Dermis microvascular lymphatic vessel endothelial cell (primary cell): ENCODE measurements around the gene LBHD1. TPM values are rescaled to one million over a fixed set of nuclear protein-coding genes. Genes with fewer than 3 reads are reported as not detected.
"Not testable (repeated sequence)": the region's sequence is repeated elsewhere in the genome, so short reads cannot be mapped to it uniquely, and the experiment has no call there.

ENCODE experiments used
- DNase-seq, 2 donors: peaks; one replicate each; pipeline versions ENCODE4 v3.0.0 to v3.0.0-alpha.2; 2010; ENCODE audit warnings: low read depth in 2 of 2
- total RNA-seq: library from RNA; depleted of rRNA; stranded (reverse); fragments of >200 nt; gene quantifications from 2 replicates; pipeline ENCODE4 v1.2.1, GENCODE V29; 2014

LBHD1 gene
- total RNA-seq, 1 donor from 2014 or later, result 1.8 TPM

DNA sequence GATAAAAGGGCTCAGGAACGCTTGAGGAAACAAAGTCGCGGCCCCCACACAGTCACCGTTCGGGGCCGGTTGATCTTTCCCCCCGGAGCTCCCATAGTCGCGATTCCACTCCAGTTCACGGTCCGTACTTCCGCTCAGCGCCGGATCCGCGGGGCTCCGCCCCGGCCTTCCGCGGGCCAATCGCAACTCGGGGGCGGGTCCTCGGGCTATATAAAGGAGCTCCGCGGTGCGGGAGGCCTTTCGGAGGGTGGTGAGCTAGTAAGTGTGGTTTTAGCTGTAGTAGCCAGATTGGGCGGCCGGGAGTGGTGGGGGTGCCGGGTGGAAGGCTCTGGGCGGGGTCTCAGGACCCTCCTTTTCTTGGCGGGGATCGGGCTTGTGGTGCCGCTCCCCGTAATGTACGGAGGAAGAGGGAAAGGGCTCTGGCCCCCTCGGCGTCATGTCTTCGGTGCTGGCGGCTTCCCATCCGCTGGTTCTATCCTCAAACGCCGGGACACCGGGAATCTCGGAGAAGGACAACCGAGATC, 6.9 kb downstream of the LBHD1 start, which contains the start of the genes C11orf98 and CSKMT:
TSS of gene C11orf98 (minus strand) at position 136 of the 524 bp plus-strand sequence. CDS start at position 95, 41 bp downstream.
TSS of gene CSKMT (plus strand) at position 238 of the 524 bp plus-strand sequence. CDS start 568 bp downstream, outside the sequence.
- DNase-seq, result peak; percentile 84 to 91

DNA sequence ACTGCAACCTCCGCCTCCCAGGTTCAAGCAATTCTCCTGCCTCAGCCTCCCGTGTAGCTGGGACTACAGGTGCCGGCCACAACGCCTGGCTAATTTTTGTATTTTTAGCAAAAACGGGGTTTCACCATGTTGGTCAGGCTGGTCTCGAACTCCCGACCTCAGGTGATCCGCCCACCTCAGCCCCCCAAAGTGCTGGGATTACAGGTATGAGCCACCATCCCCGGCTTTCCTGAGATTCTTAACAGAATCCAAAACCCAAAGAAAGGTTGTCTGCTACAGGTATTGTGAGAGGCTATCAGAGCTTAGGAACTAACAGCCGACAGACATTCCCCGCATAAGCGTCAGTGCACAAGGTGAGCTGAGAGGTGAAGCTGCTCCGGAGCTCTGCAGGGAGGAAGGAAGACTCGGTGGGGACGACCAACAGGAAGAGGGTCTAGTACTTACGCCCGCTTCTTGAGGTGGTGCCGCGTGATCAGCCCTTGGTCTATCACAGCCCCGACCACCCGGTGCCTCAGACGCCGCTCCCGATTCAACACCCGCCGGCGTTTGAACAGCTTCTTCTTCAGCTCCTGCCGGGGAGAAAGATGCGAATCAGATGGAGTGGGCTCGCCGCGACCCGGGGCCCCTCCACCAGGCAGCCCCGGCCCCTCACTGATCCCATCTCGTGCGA, 7.5 kb downstream of the LBHD1 start:
- peak in 1 of 2 donors; percentile 52 for DNase-seq

DNA sequence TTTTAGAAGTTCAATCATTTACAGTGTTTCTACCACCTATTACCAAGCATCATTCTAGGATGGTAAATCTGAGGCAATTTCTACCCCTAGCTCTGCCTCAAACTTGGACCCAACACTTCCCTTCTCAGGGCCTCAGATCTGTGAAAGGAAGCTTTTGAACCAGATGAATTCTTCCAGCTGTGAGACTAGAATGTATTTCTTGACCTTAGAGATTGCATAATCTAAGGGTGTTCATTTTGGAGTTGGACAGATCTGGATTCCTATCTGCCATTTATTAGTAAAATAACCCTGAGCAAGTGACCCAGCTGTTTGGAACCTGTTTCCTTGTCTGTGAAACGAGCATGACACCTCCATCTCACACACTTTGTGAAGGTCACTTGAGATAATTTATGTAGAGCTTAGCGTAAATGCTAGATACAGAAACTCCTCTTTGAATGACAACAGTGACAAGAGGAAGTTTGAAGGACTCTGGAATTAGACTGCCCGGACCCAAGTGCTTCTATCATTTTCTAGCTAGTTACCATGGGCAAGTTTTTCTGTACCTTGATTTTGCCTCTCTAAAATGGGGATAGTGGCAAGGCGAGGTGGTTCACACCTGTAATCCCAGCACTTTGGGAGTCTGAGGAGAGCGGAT, 15.2 kb downstream of the LBHD1 start:
- no peak for DNase-seq

DNA sequence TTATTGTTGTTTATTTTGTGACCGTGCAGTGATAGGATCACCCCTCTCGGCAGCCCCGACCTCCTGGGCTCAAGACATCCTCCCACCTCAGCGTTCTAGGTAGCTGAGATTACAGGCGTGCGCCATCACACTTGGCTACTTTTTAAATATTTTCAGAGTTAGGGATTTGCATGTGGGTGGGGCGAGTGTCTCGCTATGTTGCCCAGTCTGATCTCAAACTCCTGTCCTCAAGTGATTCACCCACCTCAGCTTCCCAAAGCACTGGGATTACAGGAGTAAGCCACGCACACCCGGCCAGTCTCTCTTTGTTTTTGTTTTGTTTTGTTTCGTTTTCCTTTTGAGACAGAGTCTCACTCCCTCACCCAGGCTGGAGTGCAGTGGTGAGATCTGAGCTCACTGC, 17.8 kb downstream of the LBHD1 start:
- no peak for DNase-seq

DNA sequence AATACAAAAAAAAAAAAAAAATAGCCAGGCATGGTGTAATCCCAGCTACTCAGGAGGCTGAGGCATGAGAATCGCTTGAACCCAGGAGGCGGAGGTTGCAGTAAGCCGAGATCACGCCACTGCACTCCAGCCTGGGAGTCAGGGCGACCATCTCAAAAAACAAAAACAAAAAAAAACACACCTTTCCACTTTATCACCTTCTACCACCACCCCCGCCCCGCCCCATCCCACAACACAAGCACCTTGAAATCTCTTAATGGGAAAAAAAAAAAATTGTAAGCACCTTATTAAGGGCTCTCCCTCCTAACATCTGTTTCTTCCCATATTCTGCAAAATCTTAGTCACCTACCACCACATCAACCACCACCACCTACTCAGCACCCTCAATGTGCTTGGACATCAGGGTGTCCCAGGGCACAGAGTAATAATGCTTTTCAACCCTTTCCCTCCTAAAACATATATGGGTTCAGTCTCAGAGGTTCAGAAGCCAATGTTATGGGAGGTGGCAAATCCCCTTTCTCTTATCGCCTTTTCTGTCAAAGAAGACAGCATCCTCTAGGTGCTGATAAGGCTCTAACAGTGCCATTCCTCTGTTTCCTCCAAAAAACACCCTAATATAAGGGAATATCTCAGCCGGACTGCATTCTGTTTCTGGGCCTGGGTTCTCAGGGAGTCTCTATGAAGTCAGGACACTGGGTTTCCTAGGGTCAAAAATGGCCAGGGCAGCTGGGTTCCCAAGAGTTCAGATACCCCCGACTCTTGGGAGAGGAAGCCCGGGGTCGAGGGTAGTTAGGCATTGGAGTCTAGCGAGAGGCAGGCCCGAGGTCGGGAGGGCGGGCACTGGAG, 19.7 kb downstream of the LBHD1 start:
- DNase-seq, result no peak

DNA sequence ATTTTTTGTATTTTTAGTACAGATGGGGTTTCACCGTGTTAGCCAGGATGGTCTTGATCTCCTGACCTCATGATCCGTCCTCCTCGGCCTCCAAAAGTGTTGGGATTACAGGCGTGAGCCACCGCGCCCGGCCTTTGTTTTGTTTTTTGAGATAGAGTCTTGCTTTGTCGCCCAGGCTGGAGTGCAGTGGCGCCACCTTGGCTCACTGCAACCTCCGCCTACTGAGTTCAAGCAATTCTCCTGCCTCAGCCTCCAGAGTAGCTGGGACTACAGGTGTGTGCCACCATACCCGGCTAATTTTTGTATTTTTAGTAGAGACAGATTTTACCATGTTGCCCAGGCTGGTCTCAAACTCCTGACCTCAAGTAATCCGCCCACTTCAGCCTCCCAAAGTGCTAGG, 21.8 kb downstream of the LBHD1 start:
- not testable (repeated sequence) for DNase-seq

DNA sequence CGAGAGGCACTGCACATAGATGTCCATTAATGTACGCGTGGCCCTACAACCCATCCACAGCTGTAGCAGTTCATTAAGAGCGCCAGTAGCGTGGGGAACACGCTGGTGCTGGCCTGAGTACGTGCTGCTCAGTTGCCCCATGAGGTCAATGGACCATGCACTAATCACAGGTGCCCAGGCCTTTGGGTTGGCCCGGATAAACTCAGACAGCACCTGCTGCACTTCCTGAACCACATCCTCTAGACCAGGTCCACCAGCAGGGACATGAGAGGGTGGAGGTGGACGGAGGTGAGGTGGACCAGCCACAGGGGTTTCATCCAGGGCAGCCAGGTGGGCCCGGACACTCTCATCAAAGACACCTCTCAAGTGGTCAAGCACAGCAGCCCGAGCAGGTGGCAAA, 22.6 kb downstream of the LBHD1 start:
- no peak for DNase-seq

DNA sequence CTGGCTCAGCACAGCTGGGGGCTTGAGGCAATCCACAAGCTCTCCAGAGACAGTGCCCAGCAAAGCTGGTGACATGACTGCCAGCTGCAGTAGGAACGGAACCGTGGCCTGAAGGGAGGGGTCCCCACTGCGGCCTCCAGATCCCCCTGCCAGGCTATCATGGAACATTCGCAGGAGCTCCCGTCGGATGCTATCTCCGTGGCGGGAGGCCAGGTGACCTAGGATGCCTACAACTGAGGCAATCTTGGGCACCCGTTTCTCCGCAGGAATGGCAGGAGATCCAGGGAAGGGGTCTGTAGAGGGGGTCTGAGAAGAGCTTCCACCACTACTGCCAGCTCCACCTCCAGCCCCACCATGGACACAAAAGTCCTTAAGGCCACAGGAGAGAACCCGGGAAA, 23.1 kb downstream of the LBHD1 start:
- no peak for DNase-seq

DNA sequence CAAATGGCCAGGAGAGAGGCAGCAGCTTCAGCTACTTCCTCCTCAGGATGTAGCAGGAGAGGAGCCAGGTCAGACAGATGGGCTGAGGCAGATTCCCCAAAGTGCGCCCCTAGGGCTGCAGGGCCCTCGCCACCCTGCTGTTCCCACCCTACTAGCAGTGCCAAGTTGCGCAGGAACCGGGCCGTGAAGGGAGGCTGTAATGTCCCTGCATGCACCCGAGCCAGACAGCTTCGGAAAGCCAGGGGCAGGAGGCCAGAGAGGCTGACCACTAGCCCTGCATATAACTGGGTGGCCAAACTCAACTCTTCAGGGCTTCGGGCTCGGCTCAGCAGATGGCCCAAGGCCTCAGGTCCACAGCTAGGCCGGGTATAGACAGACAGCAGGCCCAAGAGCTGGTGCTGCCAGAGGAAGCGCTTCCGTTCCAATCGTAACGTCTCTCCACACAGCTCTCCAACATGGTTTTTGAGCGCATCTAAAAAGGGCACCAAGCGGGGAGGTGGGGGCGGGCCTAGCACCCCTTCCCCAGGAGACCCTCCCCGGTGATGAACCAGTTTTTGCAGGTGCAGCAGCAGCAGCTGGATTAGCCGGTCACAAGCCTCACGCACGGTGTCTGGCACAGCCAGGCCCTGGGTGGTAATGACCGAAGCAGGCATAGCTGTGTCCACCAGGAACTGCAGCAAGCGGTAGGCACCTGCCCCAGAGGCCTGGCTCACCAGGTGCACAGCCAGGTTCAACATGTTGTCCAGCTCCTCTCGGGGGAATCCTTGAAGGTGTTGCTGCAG, 23.7 kb downstream of the LBHD1 start:
- no peak for DNase-seq

DNA sequence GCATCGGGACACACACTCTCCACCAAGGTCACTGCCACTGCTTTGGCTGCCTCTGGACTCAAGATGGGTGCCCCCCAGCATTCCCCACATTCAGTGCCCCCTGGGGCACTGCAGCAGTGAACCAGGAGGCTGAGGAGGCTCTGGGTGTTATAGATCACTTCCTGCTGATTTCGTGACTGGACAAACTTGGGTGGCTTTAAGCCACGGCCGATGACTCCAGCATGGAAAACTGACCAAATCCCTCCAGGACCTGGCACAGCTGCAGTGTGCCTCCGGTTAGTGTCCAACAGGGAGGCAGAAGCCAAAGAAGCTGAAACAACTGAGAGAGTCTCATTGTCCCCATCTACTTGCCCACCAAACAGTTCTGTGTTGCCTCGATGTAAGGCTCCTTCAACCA, 24.5 kb downstream of the LBHD1 start:
- no peak for DNase-seq

DNA sequence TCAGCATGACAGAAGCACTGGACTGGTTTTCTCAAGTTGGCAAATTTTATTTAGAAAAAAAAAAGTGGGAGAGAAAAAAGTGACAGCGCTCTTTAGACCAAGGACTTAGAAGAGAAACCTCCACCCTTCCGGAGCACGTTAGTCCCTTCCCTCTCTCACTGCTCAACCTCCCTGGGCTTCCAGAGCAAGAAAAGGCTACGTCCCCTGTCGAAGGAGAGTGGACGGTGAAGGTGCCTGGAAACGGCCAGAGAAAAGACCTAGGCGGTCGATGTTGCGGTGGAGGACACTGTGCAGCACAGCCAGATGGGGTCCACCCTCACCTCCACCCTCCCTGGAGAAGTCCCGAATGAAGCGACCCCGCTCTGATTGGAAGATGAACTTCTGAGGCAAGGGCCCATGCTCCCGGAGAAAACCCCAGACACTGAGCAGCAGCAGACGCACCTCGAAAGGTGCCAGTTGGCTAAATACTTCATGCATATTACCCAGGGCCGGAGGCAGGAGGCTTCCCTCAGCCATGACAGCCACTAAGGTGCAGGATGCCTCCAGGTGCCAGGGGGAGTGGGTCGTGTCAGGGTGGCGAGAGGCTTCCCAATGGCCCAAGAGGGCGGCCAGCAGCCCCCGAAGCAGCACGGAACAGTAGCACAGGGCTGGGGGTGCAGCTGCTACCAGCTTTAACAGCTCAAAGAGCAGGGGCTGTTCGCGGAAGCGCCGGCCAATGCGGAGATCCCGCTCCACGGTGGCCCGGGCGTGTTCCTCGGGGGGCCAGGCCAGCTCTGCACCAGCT, 25.1 kb downstream of the LBHD1 start:
- no peak for DNase-seq

DNA sequence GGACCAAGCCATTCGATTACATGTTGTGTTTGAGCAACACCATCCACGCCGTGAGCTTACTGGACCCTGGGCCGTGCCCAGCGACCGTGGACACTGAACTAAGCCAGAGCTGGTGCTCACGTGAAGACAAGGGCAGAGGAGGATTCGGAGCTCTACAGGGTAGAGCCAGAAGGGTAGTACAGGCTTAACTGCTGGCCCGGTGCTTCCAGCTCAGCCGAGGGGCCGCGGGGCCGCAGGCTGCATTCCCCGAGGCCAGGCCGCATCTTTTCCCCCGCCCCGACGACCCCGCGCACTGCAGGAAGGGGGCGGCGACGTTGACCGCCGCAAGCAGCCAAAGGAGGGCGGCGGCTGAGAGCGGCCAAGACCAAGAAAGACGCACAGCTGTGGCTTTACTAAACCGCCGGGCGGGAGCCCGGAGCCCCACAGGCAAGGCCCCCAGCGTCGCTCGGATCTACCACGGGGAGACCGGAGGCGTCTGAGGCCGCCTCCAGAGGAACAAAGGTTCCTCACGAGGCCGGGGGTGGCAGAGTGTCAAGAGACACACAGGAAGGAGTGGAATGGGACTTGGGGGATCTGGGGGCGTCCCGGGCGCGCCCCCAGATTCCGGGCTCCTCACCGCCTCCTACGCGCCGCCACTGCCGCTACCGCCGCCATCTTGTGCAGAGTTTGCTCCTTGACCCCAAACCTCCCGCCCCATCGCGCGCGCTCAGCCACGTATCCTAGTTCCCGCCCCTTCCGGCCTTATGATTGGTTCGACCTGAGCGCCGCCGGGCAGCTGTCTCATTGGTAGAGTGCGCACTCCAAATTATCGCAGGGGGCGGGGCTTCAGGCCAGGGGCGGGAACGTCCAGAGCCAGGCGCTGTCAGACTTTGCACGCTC, 25.9 kb downstream of the LBHD1 start, which contains the start of gene GANAB:
TSS of gene GANAB (minus strand) at position 668 of the 879 bp plus-strand sequence. CDS start at position 654, 14 bp downstream.
- peak; percentile 93 to 98 for DNase-seq

DNA sequence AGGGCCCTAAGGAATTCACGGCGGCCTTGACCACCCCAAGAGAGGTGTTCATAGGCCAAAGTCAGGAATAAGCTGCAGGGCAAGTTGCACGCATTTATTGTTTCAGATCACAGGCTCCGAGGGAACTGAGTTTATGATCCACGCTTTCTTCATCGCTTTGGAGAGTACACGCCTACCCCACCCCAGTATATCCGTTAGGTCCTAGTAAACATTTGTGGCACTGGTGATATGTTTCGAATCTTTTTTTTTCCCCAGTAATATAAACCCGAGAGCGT, 26.5 kb downstream of the LBHD1 start:
- no peak for DNase-seq

DNA sequence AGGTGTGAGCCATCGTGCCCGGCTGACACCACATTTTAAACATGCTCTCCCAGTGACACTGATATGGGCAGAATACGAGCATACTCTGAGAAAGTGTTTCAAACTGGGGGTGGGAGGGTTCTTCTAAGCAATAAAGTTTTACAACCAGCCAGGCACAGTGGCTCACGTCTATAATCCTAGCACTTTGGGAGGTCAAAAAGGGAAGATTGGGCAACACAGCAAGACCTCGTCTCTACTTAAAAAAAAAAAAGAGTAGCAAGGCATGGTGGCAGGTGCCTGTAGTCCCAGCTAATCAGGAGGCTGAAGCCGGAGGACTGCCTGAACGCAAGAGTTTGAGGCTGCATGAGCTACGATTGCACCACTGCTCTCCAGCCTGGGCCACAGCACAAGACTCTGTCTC, 27.8 kb downstream of the LBHD1 start:
- no peak for DNase-seq

DNA sequence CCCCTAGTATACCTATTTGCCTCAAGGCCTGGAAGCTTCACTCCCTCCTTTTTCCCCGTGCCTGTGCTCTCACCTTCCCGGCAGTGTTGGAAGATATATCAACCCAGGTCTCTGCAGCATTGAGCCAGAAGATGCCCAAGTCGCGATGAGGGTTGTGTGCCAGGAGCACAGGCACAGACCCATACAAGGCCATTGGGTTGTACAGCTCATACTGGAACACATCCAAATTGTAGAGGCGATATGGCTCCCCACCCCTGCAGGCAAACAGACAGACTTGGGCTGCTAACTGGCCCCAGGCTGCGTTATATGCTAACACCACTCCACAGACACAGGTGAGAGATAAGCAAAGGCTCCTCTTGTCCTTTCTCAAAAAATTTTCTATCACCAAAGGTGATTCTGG, 39.6 kb downstream of the LBHD1 start:
- DNase-seq, result no peak

DNA sequence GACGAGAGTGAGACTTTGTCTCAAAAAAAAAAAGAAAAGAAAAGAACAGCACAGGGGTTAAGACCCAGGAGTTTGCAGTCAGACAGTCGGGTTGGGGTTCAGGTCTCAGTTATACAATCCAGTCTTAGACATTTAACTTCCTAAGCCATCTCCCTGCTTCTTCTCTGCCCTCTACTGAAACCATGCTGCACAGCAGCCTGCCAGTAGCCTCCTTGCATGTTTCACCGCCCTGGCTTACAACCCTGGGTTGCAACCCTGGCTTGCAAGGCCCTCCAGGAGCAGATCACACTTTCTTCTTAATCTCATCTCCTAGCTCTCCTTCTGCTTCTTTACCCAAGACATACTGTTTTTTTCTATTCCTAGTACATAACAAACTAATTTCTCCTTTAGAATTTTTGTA, 44.4 kb downstream of the LBHD1 start:
- no peak for DNase-seq

DNA sequence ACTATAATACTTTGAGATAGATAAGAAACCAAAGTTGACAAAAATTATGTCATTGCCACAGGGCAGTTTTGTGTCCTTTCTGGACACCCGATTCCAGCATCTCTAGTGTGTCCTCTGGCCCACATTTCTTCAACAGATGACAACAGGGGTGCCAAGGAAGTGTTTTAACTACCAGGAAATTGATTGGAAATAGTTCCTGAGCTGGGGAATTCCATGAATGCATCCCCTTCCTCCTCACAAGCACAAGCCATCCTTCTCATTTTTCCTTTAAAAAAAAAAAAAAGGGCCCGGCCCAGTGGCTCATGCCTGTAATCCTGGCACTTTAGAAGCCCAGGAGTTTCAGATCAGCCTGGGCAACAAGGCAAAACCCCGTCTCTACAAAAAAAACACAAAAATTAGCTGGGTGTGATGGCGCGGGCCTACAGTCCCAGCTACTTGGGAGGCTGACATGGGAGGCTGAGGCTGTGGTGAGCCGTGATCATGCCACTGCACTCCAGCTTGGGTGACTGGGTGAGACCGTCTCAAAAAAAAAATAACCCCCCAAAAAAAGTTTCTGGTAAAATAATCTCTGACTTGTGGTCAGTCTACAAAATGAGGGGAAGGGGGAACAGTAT, 49.5 kb downstream of the LBHD1 start:
- DNase-seq, result no peak

DNA sequence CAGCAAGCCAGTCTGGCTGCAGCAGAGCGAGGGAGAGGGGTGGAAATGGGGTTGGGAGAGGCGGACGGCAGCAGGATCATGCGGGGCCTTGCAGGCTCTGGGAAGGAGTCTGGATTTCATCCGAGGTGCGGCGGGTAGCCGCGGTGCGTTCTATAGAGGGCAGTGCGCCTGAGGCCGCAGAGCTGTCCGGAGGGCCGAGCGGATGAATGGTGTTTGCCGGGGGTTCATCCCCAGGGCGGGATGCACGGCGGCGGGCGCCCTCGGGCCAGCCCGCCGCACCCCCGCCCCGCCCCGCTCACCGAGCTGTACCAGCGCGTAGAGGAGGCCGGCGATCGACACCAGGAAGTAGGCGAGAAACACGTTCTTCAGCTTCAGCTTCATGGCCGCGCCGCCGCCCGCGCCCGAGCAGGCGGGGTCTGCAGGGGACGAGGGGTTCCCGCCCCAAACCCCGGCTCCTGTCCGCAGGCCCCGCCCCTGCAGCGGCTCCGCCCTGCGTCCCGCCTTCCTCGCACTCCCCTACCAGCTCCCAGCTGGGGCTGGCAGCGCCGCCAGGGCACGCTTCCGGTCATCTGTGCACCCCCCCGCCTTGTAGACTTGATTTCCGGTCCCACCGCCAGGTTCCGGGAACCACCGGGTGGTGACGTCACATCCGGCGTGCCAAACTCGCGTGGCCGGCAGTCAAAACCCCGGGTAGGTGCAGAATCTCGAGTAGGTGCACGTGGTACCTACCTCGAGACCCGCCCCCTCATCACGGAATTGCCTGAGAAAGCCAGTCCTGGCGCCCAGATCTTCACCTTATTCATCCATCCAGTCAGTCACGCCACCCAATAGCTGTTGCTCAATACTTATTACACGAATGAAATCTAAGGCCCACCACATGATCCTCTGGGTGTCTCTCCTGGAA, 50.2 kb downstream of the LBHD1 start, which contains the start of gene B3GAT3:
TSS of gene B3GAT3 (minus strand) at position 420 of the 904 bp plus-strand sequence. CDS start at position 381, 39 bp downstream.
- peak; percentile 91 to 97 for DNase-seq
